Suprapubic skin (tissue), 4 donors: ENCODE data around the gene KCNK18.

ENCODE experiments used
- EP300 ChIP-seq: sonication (generic); formaldehyde crosslinking; IDR thresholded peaks from one replicate; pipeline ENCODE4 v1.6.1; 2017; ENCODE audit warnings: antibody characterized with exemption
- POLR2AphosphoS5 ChIP-seq, 3 donors: sonication (generic); formaldehyde crosslinking; IDR thresholded peaks; one replicate each; pipeline ENCODE4 v1.6.1; 2017; ENCODE audit warnings: antibody characterized with exemption in 3 of 3
- TF ChIP-seq, protein P1 (sequence below), 2 donors: fragments of 200-600 bp in 1 of 2; fragments of 450-650 bp in 1 of 2; sonication (generic) in 1 of 2; IDR thresholded peaks; one replicate each; pipeline ENCODE4 v1.5.1; 2016 to 2019; ENCODE audit warnings: antibody characterized with exemption in 2 of 2, mild to moderate bottlenecking in 1 of 2, moderate library complexity in 1 of 2

- TF ChIP-seq, protein P1, sequence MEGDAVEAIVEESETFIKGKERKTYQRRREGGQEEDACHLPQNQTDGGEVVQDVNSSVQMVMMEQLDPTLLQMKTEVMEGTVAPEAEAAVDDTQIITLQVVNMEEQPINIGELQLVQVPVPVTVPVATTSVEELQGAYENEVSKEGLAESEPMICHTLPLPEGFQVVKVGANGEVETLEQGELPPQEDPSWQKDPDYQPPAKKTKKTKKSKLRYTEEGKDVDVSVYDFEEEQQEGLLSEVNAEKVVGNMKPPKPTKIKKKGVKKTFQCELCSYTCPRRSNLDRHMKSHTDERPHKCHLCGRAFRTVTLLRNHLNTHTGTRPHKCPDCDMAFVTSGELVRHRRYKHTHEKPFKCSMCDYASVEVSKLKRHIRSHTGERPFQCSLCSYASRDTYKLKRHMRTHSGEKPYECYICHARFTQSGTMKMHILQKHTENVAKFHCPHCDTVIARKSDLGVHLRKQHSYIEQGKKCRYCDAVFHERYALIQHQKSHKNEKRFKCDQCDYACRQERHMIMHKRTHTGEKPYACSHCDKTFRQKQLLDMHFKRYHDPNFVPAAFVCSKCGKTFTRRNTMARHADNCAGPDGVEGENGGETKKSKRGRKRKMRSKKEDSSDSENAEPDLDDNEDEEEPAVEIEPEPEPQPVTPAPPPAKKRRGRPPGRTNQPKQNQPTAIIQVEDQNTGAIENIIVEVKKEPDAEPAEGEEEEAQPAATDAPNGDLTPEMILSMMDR (IDR thresholded peaks at IDR 0.05), result no peak
- TF ChIP-seq EP300 (no peak), POLR2AphosphoS5 (IDR thresholded peaks at IDR 0.05) (no peak)
Measured at GRCh38 chr10:117254774-117255735, 57.8 kb downstream of the KCNK18 start.
